Activated naive CD4-positive, alpha-beta T cell treated with anti-CD3 and anti-CD28 coated beads, Interleukin-2, amount 50 U/mL, for 72 hours (primary cell): ENCODE results near the gene NADK2. TPM values are rescaled to one million over a fixed set of nuclear protein-coding genes. Genes with fewer than 3 reads are reported as not detected.
"Not testable (repeated sequence)": the region's sequence is repeated elsewhere in the genome, so short reads cannot be mapped to it uniquely, and the experiment has no call there.

ENCODE experiments used
- ATAC-seq, 2 donors: fragments of 150-1000 bp; cut with Tn5 transposase; 2 replicates each; pipeline ENCODE4 v1.10.0; 2021; ENCODE audit warnings: mild to moderate bottlenecking in 2 of 2, moderate library complexity in 2 of 2
- DNase-seq, 2 donors: peaks; one replicate each; pipeline ENCODE4 v3.0.0; 2021 to 2022; ENCODE audit warnings: low spot score in 2 of 2
- H3K27ac Mint-ChIP-seq, 2 donors: one replicate each; pipeline ENCODE4 v1.8.0; 2022; ENCODE audit warnings: mild to moderate bottlenecking in 2 of 2, mixed read lengths in 2 of 2
- H3K36me3 Mint-ChIP-seq, 2 donors: one replicate each; pipeline ENCODE4 v1.8.0; 2022; ENCODE audit warnings: mixed read lengths in 2 of 2
- H3K9me3 Mint-ChIP-seq, 2 donors: one replicate each; pipeline ENCODE4 v1.8.0; 2022; ENCODE audit warnings: mixed read lengths in 2 of 2
- total RNA-seq, 2 donors: library from RNA; stranded (reverse); gene quantifications; one replicate each; pipeline ENCODE4 v1.2.3, GENCODE V29; 2022

Gene NADK2, protein sequence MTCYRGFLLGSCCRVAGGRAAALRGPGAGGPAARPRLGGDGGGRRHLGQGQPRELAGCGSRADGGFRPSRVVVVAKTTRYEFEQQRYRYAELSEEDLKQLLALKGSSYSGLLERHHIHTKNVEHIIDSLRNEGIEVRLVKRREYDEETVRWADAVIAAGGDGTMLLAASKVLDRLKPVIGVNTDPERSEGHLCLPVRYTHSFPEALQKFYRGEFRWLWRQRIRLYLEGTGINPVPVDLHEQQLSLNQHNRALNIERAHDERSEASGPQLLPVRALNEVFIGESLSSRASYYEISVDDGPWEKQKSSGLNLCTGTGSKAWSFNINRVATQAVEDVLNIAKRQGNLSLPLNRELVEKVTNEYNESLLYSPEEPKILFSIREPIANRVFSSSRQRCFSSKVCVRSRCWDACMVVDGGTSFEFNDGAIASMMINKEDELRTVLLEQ
- 10 to 100 TPM; 11.7 to 12.2 TPM for total RNA-seq

DNA sequence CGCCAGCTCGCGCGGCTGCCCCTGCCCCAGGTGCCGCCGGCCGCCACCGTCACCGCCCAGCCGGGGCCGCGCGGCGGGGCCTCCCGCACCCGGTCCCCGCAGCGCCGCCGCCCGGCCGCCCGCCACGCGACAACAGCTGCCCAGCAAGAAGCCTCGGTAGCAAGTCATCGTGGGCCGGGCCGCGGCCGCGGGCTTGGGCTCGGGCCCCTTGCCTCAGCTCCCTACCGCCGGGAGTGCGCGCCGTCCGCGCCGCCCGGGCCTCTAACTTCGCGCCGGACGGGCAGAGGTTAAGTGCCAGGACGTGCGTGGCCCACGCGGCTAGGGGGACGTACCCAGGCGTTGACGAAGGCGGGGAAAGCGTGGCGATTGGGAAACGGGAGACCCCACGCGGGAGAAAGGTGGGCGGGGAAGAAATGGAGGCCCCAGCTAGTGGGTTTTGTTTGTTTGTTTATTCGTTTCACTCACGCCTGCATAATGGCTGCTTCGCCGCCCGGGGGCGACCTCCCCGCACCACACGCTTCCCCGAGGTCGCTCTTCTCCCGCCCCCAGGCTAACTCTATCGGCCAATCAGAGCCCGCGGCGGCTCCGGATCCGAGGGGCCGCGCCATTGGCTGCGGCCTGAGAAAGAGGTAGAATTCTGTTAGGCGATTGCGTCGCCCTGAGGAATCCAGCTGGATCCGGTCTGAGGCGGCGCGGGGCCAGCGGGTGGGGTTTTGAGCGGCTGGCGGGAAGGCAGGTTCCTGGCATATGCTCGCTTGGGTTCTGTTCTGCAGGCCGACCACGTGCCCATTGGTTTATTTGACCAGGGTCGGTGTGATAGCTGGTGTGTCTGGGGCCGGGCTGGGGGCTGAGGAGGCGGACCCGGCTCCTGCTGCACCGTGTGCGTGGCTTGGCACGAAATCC lies at the start of gene NADK2:
TSS of gene NADK2 (minus strand) at position 295 of the 903 bp plus-strand sequence. CDS start at position 168, 127 bp downstream.
- DNase-seq (peak; percentile 89 to 94), ATAC-seq (peak; percentile 90 to 93)
- Mint-ChIP-seq H3K9me3 (no peaks in the 10 kb centered on the region), H3K36me3 (no peaks in the 10 kb centered on the region), H3K27ac (peak within 1 kb of the TSS; percentile 88 to 95)

- Mint-ChIP-seq H3K9me3 (no peaks in the 10 kb centered on the region), H3K36me3 (no peaks in the 10 kb centered on the region), H3K27ac (no peak overlapping the region)
- DNase-seq: no peak
- no peak for ATAC-seq
Observed at GRCh38 chr5:36285837-36286615, 44.3 kb upstream of the NADK2 start.

DNA sequence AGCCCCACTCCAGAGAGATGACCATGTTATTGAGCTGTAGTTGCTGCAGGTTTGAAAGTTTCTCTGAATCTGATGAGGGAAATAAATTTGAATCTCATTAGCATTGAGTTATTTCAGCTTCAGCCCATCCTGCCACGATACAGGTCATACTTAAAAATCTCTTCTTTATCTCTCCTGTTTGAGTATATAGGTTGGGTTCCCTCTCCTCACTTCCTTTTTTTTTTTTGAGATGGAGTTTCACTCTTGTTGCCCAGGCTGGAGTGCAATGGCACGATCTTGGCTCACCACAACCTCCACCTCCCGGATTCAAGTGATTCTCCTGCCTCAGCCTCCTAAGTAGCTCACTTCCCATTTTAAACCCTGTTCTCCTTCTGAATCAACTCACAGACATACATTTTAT lies 42.0 kb upstream of the NADK2 start:
- not testable (repeated sequence) for ATAC-seq, H3K36me3 Mint-ChIP-seq, H3K9me3 Mint-ChIP-seq, H3K27ac Mint-ChIP-seq, DNase-seq

GRCh38 chr5:36281626-36282025 lies 39.9 kb upstream of the NADK2 start:
- Mint-ChIP-seq H3K27ac (no peak overlapping the region), H3K9me3 (peaks cover 0 to 3% of the 10 kb centered on the region in 2 donors), H3K36me3 (no peaks in the 10 kb centered on the region)
- no peak for DNase-seq
- ATAC-seq: no peak

- Mint-ChIP-seq H3K27ac (no peak overlapping the region), H3K36me3 (no peaks in the 10 kb centered on the region), H3K9me3 (peaks cover 0 to 3% of the 10 kb centered on the region in 2 donors)
- no peak for ATAC-seq
- no peak for DNase-seq
Observed at GRCh38 chr5:36279054-36279698, 37.5 kb upstream of the NADK2 start.

- H3K9me3 Mint-ChIP-seq: peaks cover 0 to 3% of the 10 kb centered on the region in 2 donors
Observed at GRCh38 chr5:36277521-36278176, 35.9 kb upstream of the NADK2 start.

GRCh38 chr5:36276864-36277263 lies 35.1 kb upstream of the NADK2 start:
- Mint-ChIP-seq H3K27ac (no peak overlapping the region), H3K9me3 (peaks cover 0 to 3% of the 10 kb centered on the region in 2 donors), H3K36me3 (no peaks in the 10 kb centered on the region)
- ATAC-seq: no peak
- DNase-seq: no peak

More at GRCh38 chr5:36277521-36278176, 35.9 kb upstream of the NADK2 start:
- ATAC-seq: peak in 1 of 2 donors; percentile 13
- DNase-seq: no peak
- Mint-ChIP-seq H3K27ac (no peak overlapping the region), H3K36me3 (no peaks in the 10 kb centered on the region)

DNA sequence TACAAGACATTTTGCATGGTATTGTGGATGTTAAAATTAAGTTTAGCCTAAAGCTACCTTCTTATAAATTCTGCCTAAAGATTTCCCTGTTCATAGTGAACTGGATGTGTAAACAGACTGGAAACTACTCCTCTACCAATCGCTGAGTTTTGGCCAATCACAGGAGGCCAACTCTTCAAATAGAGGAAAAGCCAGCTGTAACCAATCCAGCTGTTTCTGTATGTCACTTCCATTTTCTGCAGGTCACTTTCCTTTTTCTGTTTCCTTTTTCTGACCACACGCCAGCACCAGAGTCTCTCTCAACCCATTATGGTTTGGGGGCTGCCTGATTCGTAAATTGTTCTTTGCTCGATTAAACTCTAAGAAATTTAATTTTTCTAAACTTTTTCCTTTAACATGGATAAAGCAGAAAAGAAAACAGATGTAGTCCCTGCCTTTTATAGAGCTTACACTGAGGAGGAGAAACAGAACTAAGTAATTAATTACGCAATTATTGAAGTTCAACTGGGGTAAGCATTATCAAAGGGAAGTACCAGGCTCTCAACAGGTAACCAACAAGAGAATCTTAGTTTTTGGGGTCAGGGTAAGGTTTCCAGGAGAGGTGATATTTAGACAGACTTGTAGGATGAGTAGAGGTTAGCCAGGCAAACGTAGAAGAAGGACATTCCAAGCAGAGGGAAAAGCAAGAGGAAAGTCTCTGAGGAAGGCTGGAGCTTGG lies 32.2 kb upstream of the NADK2 start:
- ATAC-seq (no peak), DNase-seq (no peak)
- Mint-ChIP-seq H3K9me3 (peaks cover 0 to 3% of the 10 kb centered on the region in 2 donors), H3K27ac (no peak overlapping the region), H3K36me3 (no peaks in the 10 kb centered on the region)

DNA sequence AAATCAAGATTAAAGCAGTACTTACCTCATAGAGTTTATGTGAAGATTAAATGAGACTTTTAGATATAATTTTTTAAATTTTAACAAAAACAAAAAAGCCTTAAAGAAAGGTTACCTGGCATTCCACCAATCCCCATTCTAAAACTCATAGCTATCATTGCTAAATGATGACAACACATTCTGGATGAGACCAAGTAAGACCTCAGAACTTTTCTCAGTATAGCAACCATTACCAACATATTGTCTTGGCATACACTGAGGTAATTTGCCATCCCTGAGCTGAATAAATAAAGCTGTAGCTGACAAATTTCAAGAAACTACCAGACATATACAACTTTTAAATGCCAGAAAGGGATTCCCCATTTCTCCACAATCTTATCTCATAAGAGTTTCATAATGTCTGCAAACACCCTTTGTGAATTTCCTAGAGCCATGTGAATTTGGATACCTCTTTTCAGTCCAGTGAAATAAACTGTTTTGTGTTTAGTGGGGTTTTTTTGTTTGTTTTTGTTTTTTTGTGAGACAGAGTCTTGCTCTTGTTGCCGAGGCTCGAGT lies 30.5 kb upstream of the NADK2 start:
- Mint-ChIP-seq H3K36me3 (no peaks in the 10 kb centered on the region), H3K9me3 (no peaks in the 10 kb centered on the region), H3K27ac (no peak overlapping the region)
- no peak for DNase-seq
- no peak for ATAC-seq

GRCh38 chr5:36270876-36271575 lies 29.3 kb upstream of the NADK2 start:
- ATAC-seq (no peak), DNase-seq (no peak)
- no peaks in the 10 kb centered on the region for H3K36me3 Mint-ChIP-seq
- H3K9me3 Mint-ChIP-seq: no peaks in the 10 kb centered on the region
- H3K27ac Mint-ChIP-seq: no peak overlapping the region

DNA sequence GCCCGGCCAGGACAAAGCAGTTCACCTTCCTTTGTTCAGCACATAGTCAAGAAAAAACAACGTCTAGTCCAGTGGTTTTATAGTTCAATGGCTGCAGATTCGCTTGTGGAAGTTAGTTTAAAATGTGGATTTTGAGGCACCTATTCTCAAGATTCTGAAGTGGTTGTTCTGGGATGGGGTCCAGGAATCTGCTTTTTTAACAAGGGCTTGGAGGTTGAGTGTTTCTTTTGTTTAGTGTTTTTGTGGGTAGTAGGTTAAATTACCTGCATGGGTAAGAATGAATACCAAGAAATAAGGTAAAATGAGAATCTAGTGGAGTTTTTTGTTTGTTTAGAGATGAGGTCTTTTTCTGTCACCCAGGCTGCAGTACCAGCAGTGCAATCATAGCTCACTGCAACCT lies 28.4 kb upstream of the NADK2 start:
- ATAC-seq (no peak), DNase-seq (no peak)
- H3K27ac Mint-ChIP-seq: no peak overlapping the region
- no peaks in the 10 kb centered on the region for H3K36me3 Mint-ChIP-seq
- H3K9me3 Mint-ChIP-seq: no peaks in the 10 kb centered on the region

- no peaks in the 10 kb centered on the region for H3K9me3 Mint-ChIP-seq
- no peak overlapping the region for H3K27ac Mint-ChIP-seq
- DNase-seq: no peak
- no peaks in the 10 kb centered on the region for H3K36me3 Mint-ChIP-seq
- no peak for ATAC-seq
Observed at GRCh38 chr5:36269478-36269877, 27.8 kb upstream of the NADK2 start.

DNA sequence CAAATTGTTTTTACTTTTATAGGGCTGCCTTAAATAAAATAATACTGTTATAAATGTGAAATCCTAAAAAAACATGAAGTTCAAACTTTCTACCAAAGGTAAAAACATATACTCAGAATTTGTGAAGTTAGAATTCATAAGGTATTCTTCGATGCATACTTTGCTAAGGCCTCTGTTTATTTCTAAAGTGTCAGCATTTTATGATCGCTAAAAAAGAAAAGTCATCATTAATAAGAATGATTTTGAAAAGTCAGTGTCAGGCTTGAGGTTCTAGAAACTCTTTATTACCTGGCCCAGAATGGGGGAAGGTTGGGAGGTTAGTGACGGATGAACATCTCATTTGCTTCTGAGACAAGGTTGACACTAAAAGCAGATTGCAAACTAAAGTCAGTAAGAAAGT lies 26.2 kb upstream of the NADK2 start:
- no peak for DNase-seq
- H3K36me3 Mint-ChIP-seq: no peaks in the 10 kb centered on the region
- H3K27ac Mint-ChIP-seq: no peak overlapping the region
- no peaks in the 10 kb centered on the region for H3K9me3 Mint-ChIP-seq
- ATAC-seq: no peak

DNA sequence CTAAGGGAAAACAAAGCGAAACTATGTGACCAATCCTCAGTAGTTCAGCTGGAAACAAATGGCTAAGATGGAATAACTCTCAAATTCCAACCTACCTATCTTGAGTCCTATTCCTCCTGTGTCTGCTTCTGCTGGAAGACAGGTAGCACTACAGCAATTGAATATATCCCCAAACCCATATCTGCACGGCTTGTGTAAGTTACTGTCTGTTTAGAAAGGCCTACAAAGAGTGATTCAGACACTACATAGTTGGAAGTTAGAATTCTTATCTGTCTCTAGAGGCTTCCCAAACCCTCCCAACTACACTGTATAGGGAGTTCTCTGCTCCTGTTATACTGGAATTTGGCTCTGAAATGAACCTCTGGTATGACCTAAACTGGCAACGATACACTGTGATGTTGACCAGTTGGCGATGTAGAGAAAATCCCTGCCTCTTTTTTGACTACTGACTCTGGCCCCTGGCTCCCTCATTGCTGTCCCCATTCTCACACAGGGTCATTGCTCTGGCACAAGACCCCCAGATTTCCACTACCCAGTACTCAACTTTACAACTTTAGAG lies 22.6 kb upstream of the NADK2 start:
- no peaks in the 10 kb centered on the region for H3K9me3 Mint-ChIP-seq
- DNase-seq (no peak), ATAC-seq (no peak)
- H3K27ac Mint-ChIP-seq: no peak overlapping the region
- H3K36me3 Mint-ChIP-seq: no peaks in the 10 kb centered on the region
